ENCODE measurements around the gene DDX25. TPM values are rescaled to one million over a fixed set of nuclear protein-coding genes. Genes with fewer than 3 reads are reported as not detected.

Gene DDX25
- total and polyA plus RNA-seq, 2 of the 13 experiments (the other 11 are each of a cell fraction or from before 2014, with no cell fraction given) = 0.17 to 0.29 TPM

DNA sequence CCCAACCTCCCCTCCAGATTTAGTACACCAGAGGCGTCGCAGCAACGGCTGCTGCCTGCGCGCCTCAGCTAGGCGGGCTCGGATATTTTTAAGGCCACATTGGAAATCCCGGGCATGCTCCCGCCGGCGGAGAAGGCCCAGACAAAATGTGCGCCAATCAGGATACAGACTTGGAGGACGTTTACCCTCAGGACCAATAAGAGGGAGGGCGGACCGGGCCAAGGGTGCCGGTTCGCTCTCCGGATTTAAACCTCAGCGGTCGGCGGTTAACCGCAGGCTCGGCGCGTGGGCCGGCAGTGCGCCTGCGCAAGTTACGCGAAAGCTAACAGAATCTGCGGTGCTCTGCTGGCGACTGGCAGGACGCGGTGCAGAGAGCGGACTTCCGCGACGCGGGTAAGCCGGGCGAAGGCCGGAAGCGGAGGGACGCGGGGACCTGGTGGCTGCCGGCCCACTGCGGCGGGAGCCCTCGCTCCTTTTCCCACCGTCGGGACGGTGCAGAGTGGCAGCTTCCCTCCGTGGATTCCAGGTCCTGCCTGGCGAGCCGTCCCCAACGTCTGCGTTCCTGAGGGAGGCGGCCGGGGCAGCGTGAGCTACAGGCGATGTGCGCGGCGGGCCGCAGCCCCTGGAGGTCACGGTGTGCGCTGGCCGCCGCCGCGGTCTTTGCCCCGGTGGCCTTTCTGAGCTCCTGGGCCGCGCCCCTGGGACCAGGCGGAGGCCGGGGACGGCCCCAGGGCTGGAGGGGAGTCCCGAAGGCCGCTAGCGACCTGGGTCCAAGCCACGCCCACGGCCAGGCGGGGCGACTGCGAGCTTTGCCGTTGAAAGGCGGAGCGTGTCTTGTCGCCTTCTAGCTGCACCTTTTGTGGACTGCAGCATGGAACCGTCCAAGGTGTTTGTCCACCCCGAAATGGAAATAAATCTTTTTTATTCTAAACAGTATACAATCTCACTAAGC is 16.7 kb upstream of the DDX25 start, which contains the start of gene HYLS1 (continued):
- TF ChIP-seq ZNF362 (CRISPR knock-in tag; IDR thresholded peaks at IDR 0.05; ENCODE audit: borderline replicate concordance) = no peak
- TF ChIP-seq BCL3 (CRISPR knock-in tag; IDR thresholded peaks at IDR 0.05) = peak; percentile 26; the same call in 1 of the 2 replicates
- no peak for TF ChIP-seq SCMH1 (CRISPR knock-in tag; IDR thresholded peaks at IDR 0.05; ENCODE audit: borderline replicate concordance)
- TF ChIP-seq FOXM1 (CRISPR knock-in tag; IDR thresholded peaks at IDR 0.05) = 0 out of 2 replicates have a peak, but pooled peaks have one; percentile 25
- no peak for TF ChIP-seq ZBTB21 (CRISPR knock-in tag; IDR thresholded peaks at IDR 0.05)
- TF ChIP-seq MTA1 (CRISPR knock-in tag; IDR thresholded peaks at IDR 0.05; ENCODE audit: borderline replicate concordance) = peak; percentile 62; the same call in 1 of the 2 replicates
- peak; percentile 91 for TF ChIP-seq UBTF (CRISPR knock-in tag; IDR thresholded peaks at IDR 0.05)
- TF ChIP-seq ZC3H13 (CRISPR knock-in tag; IDR thresholded peaks at IDR 0.05) = peak; percentile 28; the same call in 1 of the 2 replicates
- peak; percentile 69; the same call in 1 of the 2 replicates for TF ChIP-seq ZNF564 (CRISPR knock-in tag; IDR thresholded peaks at IDR 0.05)
- peak; percentile 64 for TF ChIP-seq SALL1 (CRISPR knock-in tag; IDR thresholded peaks at IDR 0.05)
- TF ChIP-seq NFE2L1 (CRISPR knock-in tag; IDR thresholded peaks at IDR 0.05; ENCODE audit: borderline replicate concordance) = peak; percentile 67; the same call in 1 of the 2 replicates
- TF ChIP-seq, protein P1, sequence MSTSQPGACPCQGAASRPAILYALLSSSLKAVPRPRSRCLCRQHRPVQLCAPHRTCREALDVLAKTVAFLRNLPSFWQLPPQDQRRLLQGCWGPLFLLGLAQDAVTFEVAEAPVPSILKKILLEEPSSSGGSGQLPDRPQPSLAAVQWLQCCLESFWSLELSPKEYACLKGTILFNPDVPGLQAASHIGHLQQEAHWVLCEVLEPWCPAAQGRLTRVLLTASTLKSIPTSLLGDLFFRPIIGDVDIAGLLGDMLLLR (CRISPR knock-in tag; IDR thresholded peaks at IDR 0.05) = peak; percentile 62; the same call in 1 of the 2 replicates
